Myocyte (in vitro differentiated cells): Measurements from ENCODE around the gene PLXNA4. TPM values are rescaled to one million over a fixed set of nuclear protein-coding genes. Genes with fewer than 3 reads are reported as not detected.

Source experiments
- DNase-seq: peaks from one replicate; pipeline ENCODE4 v3.0.0-alpha.2; 2012; ENCODE audit warnings: low read depth
- total RNA-seq: library from RNA; depleted of rRNA; stranded (reverse); fragments of >200 nt; gene quantifications from 2 replicates; pipeline ENCODE4 v1.2.3, GENCODE V29; 2014

Gene PLXNA4
- total RNA-seq, 1 donor from 2014 or later, result 0.05 TPM

- DNase-seq, result no peak
These were observed 67.4 kb downstream of the PLXNA4 start for GRCh38 chr7:132508724-132509353.

DNA sequence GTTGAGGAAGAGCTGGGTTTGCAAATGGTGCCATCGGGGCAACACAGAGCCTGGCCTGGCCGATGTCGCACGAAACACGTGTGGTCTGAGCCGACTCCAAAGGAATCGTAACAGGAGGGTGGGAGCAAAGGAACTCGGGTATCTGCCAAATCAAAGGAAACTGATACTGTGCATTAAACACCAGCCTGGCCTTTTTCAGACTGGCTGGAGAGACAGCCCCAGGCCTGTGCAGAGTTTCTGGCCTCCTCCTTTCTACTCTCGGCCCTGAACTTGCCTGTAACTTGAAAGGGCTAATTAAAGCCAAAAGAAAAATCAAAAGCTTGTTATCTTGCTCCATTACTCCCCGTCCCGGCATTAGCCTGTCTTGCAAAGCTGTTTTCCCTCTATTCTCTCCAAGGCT is 71.4 kb downstream of the PLXNA4 start:
- DNase-seq, result no peak

DNA sequence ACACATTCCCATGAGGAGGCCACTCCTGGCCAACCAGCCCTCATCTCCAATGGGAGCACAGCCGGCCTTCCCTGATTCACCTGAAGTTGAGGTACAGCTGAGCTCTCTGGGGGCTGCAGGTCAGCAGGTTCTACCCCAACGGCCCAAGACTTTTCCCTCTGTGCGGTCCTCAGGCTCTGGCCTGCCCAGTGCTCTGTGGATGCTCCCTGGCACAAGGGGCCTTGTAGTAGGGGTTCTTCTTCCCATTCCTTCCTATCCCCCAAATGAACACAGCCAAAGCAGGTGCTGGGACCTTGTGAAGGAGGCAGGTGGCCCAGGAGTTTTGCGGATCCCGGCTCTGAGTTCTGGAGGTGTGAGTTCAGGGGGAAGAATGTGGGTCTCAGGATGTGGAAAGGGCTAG is 72.2 kb downstream of the PLXNA4 start:
- DNase-seq, result no peak

DNA sequence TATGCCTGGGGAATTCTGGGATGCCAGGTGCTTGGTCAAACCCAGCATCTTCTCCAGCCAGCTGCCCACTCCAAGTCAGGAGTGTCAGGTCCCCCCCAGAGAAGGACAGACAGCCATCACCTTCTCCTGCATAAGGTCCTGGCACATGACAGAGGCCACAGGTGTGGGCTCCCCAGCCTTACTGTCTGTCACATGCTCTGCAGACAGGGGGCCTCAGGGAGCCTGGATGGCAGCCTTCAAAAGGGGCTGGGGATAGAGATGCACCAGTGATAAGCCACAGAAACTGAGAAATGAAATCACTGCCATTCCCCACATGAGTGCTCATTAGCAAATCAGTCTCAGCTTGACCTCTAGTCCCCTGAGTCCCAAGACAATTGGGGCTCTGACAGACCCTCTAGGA is 72.9 kb downstream of the PLXNA4 start:
- DNase-seq, result no peak

- DNase-seq, result no peak
These were observed 74.3 kb downstream of the PLXNA4 start for GRCh38 chr7:132501956-132502355.

GRCh38 chr7:132500727-132501440 is 75.4 kb downstream of the PLXNA4 start:
- no peak for DNase-seq

DNA sequence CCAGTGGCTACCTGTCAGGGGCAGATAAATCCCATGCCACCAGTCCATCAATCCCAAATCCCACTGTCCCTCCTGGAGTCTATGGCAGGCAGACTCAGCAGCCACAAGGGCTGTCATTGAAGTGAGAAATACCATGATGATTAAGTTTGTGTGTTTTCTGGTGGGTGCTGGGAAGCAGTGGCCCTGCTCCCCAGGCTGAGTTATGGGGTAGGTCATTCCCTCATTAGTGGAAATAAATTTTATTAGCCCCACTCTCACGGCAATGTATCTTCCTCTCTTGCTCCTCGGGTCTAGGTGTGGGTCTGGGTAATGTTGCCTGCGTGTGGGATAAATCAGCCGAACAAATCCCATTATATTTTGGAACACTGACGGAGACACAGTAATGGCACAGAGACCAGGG is 76.8 kb downstream of the PLXNA4 start:
- DNase-seq, result no peak

GRCh38 chr7:132499065-132499464 is 77.2 kb downstream of the PLXNA4 start:
- DNase-seq, result no peak

DNA sequence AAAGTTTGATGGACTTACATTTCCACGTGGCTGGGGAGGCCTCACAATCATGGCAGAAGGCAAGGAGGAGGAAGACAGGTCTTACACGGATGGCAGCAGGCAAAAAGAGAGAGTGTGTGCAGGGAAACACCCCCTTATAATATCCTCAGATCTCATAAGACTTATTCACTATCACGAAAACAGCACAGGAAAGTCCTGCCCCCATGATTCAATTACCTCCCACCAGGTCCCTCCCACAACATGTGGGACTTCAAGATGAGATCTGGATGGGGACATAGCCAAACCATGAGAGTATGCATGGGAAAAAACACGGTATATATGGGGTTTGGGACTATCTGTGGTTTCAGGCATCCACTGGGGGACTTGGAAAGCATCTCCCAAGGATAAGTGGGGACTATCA is 78.0 kb downstream of the PLXNA4 start:
- DNase-seq, result no peak

DNA sequence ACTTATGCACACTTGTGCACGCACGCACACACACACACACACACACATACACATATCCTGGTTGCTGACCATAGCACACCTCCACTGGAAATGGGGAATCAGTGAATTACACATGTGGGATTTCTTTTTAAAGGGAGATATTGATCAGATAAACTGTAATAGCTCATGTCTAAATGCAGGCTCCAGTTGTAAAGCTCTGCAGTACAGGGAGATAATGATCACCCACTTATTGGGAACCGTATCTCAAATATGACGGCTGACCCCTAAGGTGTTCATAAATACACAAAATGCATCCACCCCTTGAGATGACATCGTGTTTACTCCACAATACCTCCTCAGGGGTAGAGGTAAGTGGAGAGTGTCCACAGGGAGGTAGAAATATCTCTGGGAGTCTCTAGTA is 79.2 kb downstream of the PLXNA4 start:
- DNase-seq, result no peak

DNA sequence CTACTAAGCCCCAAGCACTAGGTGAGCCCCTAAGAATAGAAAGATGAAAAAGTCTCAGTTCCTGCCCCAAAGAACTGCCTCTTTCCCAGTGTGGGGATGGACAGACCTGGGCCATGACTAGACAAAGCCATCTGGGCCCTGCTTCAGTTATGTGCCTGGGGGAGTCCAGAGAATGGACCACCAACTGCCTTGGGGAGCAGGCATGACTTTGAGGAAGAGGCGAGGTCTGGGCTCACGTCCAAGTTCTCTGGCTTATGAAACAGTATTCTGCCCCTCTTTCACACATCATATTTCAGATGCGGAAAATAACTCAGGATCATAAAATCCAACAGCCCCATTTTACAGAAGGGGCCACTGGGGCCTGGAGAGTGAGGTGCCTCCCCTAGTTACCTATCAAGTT is 80.3 kb downstream of the PLXNA4 start:
- DNase-seq, result no peak

DNA sequence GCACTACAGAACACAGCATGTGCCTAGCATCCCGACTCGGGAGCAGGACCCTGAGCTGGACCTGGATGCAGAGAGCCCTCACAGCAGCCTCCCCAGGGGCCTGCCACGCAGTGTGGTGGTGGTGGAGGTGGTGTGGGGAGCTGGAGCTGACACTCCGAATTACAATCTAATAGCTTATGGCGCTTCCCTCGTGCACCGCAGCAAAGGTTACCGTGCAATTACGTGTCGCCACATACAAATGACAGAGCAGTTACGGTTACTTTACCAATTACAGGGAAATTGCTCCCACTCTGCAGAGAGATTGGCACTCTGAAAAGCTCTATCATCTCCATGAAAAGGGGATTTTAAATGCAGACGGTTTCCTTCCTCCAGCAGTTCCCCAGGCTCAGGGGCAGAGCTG is 81.8 kb downstream of the PLXNA4 start:
- no peak for DNase-seq

DNA sequence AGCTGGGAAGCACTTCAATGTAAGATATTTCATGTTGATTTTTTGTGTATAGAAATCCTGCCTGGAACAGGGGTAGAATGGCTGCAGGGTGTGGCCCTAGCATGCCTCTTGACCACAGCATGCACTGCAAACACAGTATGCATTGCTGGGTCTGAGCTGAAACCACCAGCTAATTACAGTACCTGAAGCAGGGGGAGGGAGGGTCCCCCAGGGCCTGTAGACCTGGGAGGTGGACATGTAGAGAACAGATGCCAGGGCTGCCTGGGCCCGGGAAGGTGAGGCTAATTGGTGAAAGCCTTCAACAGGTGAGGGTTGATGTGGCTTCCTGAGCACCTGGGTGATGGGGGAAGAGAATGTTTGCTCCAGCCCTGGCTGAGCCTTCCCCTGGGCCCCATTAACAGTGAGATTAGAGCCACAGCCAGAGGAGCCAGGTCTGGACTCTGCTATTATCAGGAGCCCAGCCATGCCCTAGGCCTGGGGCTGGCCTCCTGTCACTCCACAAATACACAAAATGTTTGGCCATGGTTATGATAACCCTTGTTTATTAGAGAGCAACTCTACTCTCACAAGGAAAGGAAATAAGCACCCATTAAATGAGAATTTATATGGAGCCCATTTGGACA is 83.3 kb downstream of the PLXNA4 start:
- DNase-seq, result no peak

DNA sequence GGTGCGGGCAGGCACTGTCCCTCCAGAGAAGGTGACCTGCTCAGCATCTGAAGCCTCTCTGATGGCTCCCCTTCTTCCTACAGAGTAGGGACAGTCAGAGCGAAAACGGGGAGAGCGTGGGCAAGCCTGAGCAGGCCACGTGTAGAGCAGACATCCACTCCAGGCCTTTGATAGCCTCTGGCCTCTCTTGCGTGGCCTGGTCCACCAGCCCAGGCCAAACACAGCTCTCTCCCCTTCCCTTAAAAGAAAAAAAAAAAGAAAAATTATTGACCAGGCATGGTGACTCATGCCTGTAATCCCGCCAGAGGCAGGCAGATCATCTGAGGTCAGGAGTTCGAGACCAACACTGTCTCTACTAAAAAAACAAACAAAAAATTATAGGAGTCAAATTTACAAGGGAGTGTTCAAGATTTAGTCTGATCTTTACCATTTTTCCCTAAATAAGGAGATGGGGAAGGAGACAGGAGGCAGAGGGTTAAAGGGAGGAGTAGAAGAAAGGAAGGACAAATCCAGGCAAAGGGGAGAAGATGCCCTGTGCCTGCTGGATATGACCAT is 84.8 kb downstream of the PLXNA4 start:
- DNase-seq, result no peak

GRCh38 chr7:132490474-132490873 is 85.8 kb downstream of the PLXNA4 start:
- DNase-seq, result no peak

GRCh38 chr7:132489776-132490237 is 86.5 kb downstream of the PLXNA4 start:
- DNase-seq, result no peak

DNA sequence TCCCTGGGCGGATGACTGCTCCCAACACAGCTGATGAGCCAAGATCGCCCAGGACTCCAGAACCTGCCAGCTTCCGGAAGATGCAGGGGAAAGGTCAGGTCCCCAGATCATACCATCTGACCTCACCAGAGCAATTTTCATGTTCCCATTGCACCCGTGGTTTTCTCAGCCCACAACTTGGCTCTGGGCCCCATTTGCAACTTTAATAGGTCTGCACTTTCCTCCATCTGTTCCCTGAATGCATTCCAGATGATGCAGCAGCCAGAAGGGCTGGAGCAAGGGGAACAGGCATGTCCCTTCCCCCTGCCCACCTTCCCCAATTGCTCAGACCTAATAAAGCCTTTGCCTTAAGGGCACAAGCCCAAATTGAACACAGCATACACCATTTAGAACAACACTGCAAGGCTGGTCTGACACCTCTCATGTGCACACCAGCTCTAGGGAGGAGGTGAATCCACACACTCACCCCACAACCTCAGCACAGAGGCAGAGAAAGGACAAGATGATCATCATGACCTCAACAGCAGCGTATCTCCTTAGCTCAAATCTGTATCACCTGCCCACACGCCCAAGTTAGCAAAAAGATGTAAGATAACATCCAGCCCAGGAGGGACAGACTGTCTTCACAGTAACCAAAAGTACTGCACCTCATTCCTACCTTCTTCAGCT is 87.5 kb downstream of the PLXNA4 start:
- peak; percentile 2 for DNase-seq

- no peak for DNase-seq
These were observed 90.0 kb downstream of the PLXNA4 start for GRCh38 chr7:132486274-132486610.

DNA sequence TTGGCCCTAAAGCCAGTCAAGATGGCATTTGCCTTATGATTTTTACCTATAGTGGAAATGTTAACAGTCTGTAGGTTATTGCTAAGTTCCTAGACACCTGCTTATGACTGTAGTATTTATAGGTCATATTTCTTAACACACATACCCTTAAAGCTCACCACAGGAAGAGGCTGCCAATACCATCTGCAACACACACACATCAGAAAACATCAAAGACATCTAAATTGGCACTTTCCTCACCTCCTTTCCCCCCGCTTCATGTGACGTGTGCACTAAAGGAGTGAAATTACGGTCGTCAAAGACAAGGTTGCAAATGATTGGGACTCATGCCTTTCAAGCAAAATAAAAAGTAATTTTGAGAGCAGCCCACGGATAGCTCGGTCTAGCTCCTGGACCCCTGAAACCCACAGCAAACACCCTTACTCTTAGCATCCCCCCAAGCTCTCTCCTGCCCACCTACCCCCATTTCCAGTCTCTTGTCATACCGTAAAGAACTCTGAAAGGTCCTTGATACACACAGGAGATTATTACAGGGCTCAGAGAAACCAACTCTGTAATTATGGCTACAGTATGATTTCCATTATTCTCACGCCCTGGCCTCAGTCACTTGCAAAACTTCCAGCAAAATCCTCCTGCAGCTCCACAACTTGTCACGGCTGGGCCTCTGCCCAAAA is 90.5 kb downstream of the PLXNA4 start:
- no peak for DNase-seq

DNA sequence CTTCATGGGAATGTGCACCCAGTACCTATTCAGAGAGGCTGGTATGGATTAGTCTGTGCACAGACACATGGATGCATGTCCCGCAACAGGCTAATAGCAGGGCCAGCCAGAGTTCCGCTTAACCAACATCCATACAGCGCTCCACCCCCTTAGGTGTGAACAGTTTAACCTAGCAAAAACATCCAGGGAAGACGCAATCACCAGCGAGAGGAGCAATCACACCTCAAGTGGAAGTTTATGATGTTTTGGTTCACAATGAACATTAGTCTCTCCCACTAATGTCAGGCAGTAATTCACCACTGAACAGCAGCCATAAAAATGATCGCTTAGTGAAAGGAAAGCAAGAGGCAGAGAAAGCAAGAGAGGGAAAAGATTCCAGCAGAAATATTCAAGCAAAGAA is 91.1 kb downstream of the PLXNA4 start:
- no peak for DNase-seq

DNA sequence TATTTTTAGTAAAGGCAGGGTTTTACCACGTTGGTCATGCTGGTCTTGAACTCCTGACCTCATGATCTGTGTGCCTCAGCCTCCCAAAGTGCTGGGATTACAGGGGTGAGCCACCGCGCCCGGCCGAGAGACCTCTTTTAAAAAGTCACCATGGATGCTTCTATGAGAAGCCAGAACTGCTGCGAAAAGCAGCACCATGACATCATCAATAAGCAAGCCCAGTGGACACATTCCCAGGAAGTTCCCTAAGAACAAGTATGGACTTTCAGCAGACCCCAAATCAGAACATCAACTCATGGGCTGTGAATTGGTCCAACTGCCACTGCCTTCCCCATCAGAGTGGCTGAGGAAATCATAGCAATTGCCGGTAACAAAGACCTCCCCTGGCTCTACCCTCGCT is 93.4 kb downstream of the PLXNA4 start:
- no peak for DNase-seq
